NOMO-1 treated with DMSO at 0.1 percent for 48 hours (cell line): Measurements from ENCODE around the gene SLC29A3.

ENCODE experiments used
- DNase-seq: peaks from one replicate; lab custom pipeline; 2025; ENCODE audit not compliant: unreplicated experiment; lab: John Stamatoyannopoulos, UW

SLC29A3 gene

GRCh38 chr10:71390921-71391690 lies 72.0 kb downstream of the SLC29A3 start:
- no peak for DNase-seq

GRCh38 chr10:71391701-71392100 lies 72.6 kb downstream of the SLC29A3 start:
- no peak for DNase-seq

- DNase-seq = no peak
Measured at GRCh38 chr10:71392292-71392691, 73.2 kb downstream of the SLC29A3 start.

GRCh38 chr10:71392791-71393781 lies 74.0 kb downstream of the SLC29A3 start:
- DNase-seq = no peak

GRCh38 chr10:71393841-71394475 lies 74.9 kb downstream of the SLC29A3 start:
- DNase-seq = no peak

GRCh38 chr10:71394926-71395562 lies 76.0 kb downstream of the SLC29A3 start:
- no peak for DNase-seq

GRCh38 chr10:71395621-71396020 lies 76.6 kb downstream of the SLC29A3 start:
- DNase-seq = no peak

- no peak for DNase-seq
Measured at GRCh38 chr10:71396084-71396710, 77.1 kb downstream of the SLC29A3 start.

GRCh38 chr10:71396711-71397295 lies 77.7 kb downstream of the SLC29A3 start, which contains the start of gene CDH23:
CDH23 (plus strand) TSS chr10:71396920; CDS start chr10:71439832, 42,912 bp downstream.
- no peak for DNase-seq

- DNase-seq = no peak
Measured at GRCh38 chr10:71397296-71398212, 78.5 kb downstream of the SLC29A3 start.

- no peak for DNase-seq
Measured at GRCh38 chr10:71398976-71399375, 79.9 kb downstream of the SLC29A3 start.

GRCh38 chr10:71399946-71400345 lies 80.9 kb downstream of the SLC29A3 start:
- no peak for DNase-seq

GRCh38 chr10:71401056-71401455 lies 82.0 kb downstream of the SLC29A3 start:
- DNase-seq = no peak

- DNase-seq = no peak
Measured at GRCh38 chr10:71402005-71402404, 82.9 kb downstream of the SLC29A3 start.

GRCh38 chr10:71404503-71405295 lies 85.6 kb downstream of the SLC29A3 start:
- no peak for DNase-seq

- no peak for DNase-seq
Measured at GRCh38 chr10:71406878-71407277, 87.8 kb downstream of the SLC29A3 start.

- no peak for DNase-seq
Measured at GRCh38 chr10:71408436-71409225, 89.6 kb downstream of the SLC29A3 start.
